CD4-positive, alpha-beta T cell treated with Interleukin-17A for 4 hours (primary cell): Measurements from ENCODE around the gene KIF25.
"Not testable (repeated sequence)": the region's sequence is repeated elsewhere in the genome, so short reads cannot be mapped to it uniquely, and the experiment has no call there.

Experiments used
- DNase-seq: peaks from one replicate; pipeline ENCODE4 v3.0.0-alpha.2; 2020; ENCODE audit warnings: mixed read lengths

KIF25 gene

GRCh38 chr6:167976116-167976657 lies 21.3 kb upstream of the KIF25 start:
- not testable (repeated sequence) for DNase-seq

- no peak for DNase-seq
These were observed 20.8 kb upstream of the KIF25 start for GRCh38 chr6:167976708-167977107.

GRCh38 chr6:167977717-167978467 lies 19.6 kb upstream of the KIF25 start:
- DNase-seq, result no peak

- DNase-seq, result no peak
These were observed 18.9 kb upstream of the KIF25 start for GRCh38 chr6:167978607-167979006.

GRCh38 chr6:167979436-167980139 lies 17.9 kb upstream of the KIF25 start:
- no peak for DNase-seq

- DNase-seq, result no peak
These were observed 16.4 kb upstream of the KIF25 start for GRCh38 chr6:167980911-167981580.

- DNase-seq, result no peak
These were observed 15.5 kb upstream of the KIF25 start for GRCh38 chr6:167981916-167982462.

GRCh38 chr6:167984144-167984719 lies 13.2 kb upstream of the KIF25 start:
- no peak for DNase-seq

- no peak for DNase-seq
These were observed 12.4 kb upstream of the KIF25 start for GRCh38 chr6:167984876-167985604.

GRCh38 chr6:167985911-167986595 lies 11.4 kb upstream of the KIF25 start:
- DNase-seq, result no peak

GRCh38 chr6:167987396-167988153 lies 9.9 kb upstream of the KIF25 start:
- no peak for DNase-seq

GRCh38 chr6:167988154-167988495 lies 9.3 kb upstream of the KIF25 start:
- no peak for DNase-seq

- DNase-seq, result no peak
These were observed 8.3 kb upstream of the KIF25 start for GRCh38 chr6:167988945-167989841.

- DNase-seq, result no peak
These were observed 7.2 kb upstream of the KIF25 start for GRCh38 chr6:167990016-167990945.

GRCh38 chr6:167993169-167993568 lies 4.3 kb upstream of the KIF25 start:
- DNase-seq, result no peak

- no peak for DNase-seq
These were observed 3.6 kb upstream of the KIF25 start for GRCh38 chr6:167993831-167994230.

GRCh38 chr6:167995302-167995701 lies 2.2 kb upstream of the KIF25 start:
- DNase-seq, result no peak

GRCh38 chr6:167995731-167996151 lies 1.7 kb upstream of the KIF25 start:
- no peak for DNase-seq
